ACC112 (cell line): ENCODE measurements around the gene TRIM63.
"Not testable (repeated sequence)": the region's sequence is repeated elsewhere in the genome, so short reads cannot be mapped to it uniquely, and the experiment has no call there.

Experiments
- H2AFZ ChIP-seq: fragments of 200-600 bp; sonication (generic); one replicate; pipeline ENCODE4 v1.6.0; 2017; ENCODE audit warnings: antibody characterized with exemption, low read length; ENCODE audit not compliant: unreplicated experiment
- H3K27ac ChIP-seq: fragments of 200-600 bp; sonication (generic); 2 replicates; pipeline ENCODE4 v1.5.1; 2014; ENCODE audit warnings: low read depth, mild to moderate bottlenecking, antibody characterized with exemption, low read length, moderate library complexity
- H3K27me3 ChIP-seq: fragments of 200-600 bp; sonication (generic); 2 replicates; pipeline ENCODE4 v1.6.1; 2014; ENCODE audit warnings: mild to moderate bottlenecking, antibody characterized with exemption, low read length, moderate library complexity, mixed read lengths; ENCODE audit not compliant: insufficient read depth
- H3K36me3 ChIP-seq: fragments of 200-600 bp; sonication (generic); 2 replicates; pipeline ENCODE4 v1.6.1; 2016; ENCODE audit warnings: mild to moderate bottlenecking, antibody characterized with exemption, low read length, moderate library complexity, mixed read lengths; ENCODE audit not compliant: insufficient read depth
- H3K4me1 ChIP-seq: fragments of 200-600 bp; sonication (generic); one replicate; pipeline ENCODE4 v1.6.1; 2016; ENCODE audit warnings: low read length, mixed read lengths; ENCODE audit not compliant: insufficient read depth, unreplicated experiment, control insufficient read depth
- H3K4me3 ChIP-seq: fragments of 200-600 bp; sonication (generic); 2 replicates; pipeline ENCODE4 v1.5.1; 2014; ENCODE audit warnings: mild to moderate bottlenecking, low read depth, low read length
- H3K79me2 ChIP-seq: fragments of 200-600 bp; sonication (generic); one replicate; pipeline ENCODE4 v1.6.0; 2016; ENCODE audit warnings: low read length; ENCODE audit not compliant: control insufficient read depth, unreplicated experiment, insufficient read depth

Gene TRIM63

DNA sequence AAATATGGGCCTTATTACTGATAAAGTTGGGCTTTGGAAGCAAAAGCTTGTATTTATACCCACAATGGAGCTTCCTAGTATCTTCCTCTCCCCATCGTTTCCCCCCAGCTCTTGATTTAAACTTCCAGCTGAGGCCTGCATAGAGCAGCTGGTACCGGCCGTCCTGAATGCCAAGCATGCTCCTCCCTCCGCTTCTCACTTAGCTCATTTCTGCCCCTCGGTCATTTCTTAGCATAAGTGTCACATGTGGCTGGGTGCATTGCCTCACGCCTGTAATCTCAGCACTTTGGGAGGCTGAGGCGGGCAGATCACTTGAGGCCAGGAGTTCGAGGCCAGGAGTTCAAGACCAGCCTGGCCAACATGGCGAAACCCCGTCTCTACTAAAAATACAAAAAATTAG, 32.8 kb upstream of the TRIM63 start:
- H3K4me1 ChIP-seq, result peaks cover 24% of the 10 kb centered on the region
- H3K27ac ChIP-seq, H3K79me2 ChIP-seq, H3K36me3 ChIP-seq, H2AFZ ChIP-seq, H3K4me3 ChIP-seq, H3K27me3 ChIP-seq: not testable (repeated sequence)

DNA sequence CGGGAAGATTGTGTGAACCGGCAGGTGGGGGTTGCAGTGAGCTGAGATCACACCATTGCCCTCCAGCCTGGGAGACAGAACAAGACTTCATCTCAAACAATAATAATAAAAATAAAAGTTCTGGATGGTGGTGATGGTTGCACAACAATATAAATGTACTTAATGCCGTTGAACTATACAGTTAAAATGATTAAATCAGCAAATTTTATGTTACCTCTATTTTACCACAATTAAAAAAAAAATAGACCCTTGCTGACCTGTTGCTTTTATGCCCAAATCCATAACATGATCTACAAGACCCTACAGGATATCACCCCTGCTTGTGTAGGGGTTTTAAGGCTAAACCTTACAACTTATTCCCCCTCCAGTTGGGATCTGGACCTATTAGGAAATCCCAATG, 32.4 kb upstream of the TRIM63 start:
- Histone ChIP-seq H3K79me2 (no peaks in the 10 kb centered on the region), H3K36me3 (no peaks in the 10 kb centered on the region), H3K27ac (no peak overlapping the region), H3K27me3 (no peaks in the 10 kb centered on the region), H2AFZ (no peak overlapping the region), H3K4me3 (no peak overlapping the region), H3K4me1 (peaks cover 26% of the 10 kb centered on the region)

DNA sequence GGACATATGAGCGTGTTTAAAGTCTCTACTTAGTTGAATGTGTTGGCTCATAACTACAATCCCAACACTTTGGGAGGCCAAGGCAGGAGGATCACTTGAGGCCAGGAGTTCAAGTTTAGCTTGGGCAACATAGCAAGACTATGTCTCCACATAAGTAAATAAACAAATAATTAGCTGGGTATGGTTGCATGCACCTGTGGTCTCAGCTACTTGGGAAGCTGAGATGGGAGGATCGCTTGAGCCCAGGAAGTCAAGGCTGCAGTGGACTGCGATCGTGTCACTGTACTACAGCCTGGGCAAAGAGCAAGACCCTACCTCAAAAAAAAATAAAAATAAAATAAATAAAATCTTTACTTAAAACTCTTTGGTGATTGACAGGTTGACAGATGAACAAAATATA, 31.2 kb upstream of the TRIM63 start:
- Histone ChIP-seq H3K27me3 (no peaks in the 10 kb centered on the region), H3K4me3 (no peak overlapping the region), H3K4me1 (peaks cover 31% of the 10 kb centered on the region), H3K79me2 (no peaks in the 10 kb centered on the region), H3K36me3 (no peaks in the 10 kb centered on the region), H3K27ac (no peak overlapping the region), H2AFZ (no peak overlapping the region)

DNA sequence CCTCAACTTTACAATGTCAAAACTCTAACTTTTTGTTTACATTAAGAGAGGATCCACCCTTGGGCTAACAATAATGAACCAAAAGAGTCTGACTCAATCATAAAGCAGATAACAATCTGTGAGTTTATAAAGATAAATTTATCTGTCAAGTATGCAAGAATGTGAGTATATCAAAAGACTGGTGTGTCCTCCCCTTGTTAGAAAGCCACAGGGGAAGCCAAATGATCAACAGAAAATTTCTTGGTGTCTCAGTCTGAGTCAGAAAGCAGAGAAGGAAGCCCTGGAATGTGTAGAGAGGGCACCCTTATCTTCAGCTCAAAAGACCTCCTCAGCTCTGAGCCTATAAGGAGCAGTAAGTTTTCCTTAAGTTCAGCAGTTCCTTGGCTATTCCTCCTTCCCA, 30.3 kb upstream of the TRIM63 start:
- no peak overlapping the region for H3K4me3 ChIP-seq
- H2AFZ ChIP-seq, result no peak overlapping the region
- H3K4me1 ChIP-seq, result peaks cover 28% of the 10 kb centered on the region
- no peak overlapping the region for H3K27ac ChIP-seq
- H3K27me3 ChIP-seq, result peaks cover 4% of the 10 kb centered on the region
- H3K36me3 ChIP-seq, result no peaks in the 10 kb centered on the region
- no peaks in the 10 kb centered on the region for H3K79me2 ChIP-seq

DNA sequence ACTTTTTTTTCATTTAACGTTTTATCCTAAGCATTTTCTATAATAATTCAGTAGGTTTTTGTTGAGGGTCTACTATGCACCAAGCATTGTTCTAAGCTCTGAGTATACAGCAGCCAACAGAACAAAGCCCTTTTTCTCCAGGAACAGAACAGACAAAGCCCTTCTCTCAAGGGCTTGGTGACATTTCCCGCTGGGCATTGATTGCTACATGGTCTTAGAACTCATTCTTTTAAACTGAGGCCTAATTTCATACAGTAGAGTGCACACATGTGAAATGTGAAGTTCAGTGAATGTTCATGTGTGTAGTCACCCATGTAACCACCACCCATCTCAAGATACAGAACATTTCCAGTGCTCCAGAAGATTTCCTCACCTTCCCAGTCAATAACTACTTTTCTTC, 29.0 kb upstream of the TRIM63 start:
- H3K27ac ChIP-seq, result no peak overlapping the region
- H3K4me3 ChIP-seq, result no peak overlapping the region
- H3K79me2 ChIP-seq, result no peaks in the 10 kb centered on the region
- no peak overlapping the region for H2AFZ ChIP-seq
- H3K36me3 ChIP-seq, result no peaks in the 10 kb centered on the region
- H3K4me1 ChIP-seq, result peaks cover 20% of the 10 kb centered on the region
- peaks cover 9% of the 10 kb centered on the region for H3K27me3 ChIP-seq

DNA sequence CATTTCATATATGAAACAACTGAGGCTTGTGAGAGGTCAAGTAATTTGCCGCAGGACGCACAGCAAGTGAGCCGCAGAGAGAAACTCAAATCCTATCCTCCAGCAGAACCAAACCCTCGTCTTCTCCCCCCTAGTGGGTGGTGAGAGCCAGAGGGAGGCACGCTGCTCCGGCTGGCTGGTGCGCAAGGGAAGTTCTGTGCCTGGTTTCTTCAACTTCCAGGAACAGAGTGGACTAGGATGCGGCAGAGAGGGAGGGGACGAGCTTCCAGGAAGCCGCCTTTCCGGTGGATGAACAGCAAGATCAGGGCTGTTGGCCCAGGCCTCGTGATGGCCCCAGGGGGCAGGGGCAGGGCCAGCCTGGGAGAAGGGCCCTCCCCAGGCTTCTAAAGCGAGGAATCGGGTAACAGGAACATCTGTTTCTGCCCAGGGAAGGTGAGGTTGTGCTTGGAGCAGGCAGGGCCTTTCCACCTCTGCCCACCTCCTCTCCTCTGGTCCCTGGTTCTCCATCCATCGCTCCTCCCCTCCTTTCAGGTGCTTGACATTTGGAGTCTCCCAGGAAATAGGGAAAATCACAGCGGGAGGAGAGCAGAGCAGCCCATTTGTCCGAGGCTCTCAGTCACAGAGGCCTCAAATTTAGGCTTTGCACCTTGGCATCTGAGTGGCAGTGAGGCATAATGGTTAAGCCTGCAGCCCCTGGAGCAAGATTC, 27.4 kb upstream of the TRIM63 start:
- peaks cover 9% of the 10 kb centered on the region for H3K27me3 ChIP-seq
- H3K27ac ChIP-seq, result no peak overlapping the region
- H2AFZ ChIP-seq, result no peak overlapping the region
- H3K36me3 ChIP-seq, result no peaks in the 10 kb centered on the region
- H3K79me2 ChIP-seq, result no peaks in the 10 kb centered on the region
- H3K4me1 ChIP-seq, result peaks cover 20% of the 10 kb centered on the region
- no peak overlapping the region for H3K4me3 ChIP-seq

DNA sequence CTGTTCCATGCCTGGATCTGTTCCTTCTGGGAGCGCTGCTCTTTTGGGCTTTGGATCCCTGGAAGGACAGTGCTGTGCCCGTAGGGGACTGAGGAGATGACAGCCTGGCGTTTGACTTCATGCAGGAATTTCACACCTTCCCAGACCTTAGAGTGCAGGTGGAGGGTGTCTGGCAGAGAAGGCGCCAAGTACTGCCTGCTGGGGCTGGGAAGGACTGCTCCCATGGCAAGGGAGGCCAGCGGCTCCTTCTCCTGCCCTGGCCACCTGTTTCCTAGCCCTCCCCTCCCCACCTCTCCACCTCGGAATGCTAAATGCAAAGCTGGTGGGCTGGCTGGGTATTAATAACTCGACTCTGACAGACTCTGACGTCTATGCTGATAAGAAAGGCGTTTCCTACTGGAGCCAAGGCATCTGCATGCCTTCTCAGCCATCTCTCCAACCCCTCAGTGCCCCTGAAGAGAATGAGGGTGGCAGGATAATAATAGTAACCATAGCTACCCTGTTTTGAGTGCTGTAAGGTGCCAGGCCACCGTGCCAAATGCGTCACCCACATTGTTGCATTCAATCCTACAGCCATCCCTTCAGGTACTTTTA, 26.7 kb upstream of the TRIM63 start:
- no peaks in the 10 kb centered on the region for H3K79me2 ChIP-seq

DNA sequence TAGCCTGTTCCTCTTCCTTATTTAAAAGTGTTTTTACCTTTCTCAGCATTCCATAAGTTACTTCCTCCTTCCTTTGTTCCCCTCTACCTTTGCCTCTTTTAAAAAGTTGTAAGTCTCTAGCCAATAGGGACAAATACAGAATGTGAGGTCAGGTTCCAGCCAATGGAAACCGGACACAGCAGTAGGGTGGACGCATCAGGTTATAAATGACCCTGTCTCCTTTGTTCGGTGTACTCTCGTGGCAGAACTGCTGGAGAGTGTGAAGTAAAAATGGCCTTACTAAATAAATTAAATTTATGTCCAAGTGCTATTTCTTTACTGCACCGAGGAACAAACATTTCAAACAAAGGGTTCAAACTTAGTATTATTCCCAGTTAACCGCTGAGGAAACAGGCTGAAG, 26.1 kb upstream of the TRIM63 start:
- H3K27me3 ChIP-seq, H3K79me2 ChIP-seq, H2AFZ ChIP-seq, H3K4me3 ChIP-seq, H3K36me3 ChIP-seq, H3K27ac ChIP-seq: not testable (repeated sequence)
- H3K4me1 ChIP-seq, result peaks cover 20% of the 10 kb centered on the region

More for the DNA sequence above, 26.7 kb upstream of the TRIM63 start:
- H2AFZ ChIP-seq, result no peak overlapping the region
- peaks cover 9% of the 10 kb centered on the region for H3K27me3 ChIP-seq
- H3K4me3 ChIP-seq, result no peak overlapping the region
- H3K27ac ChIP-seq, result no peak overlapping the region
- H3K36me3 ChIP-seq, result no peaks in the 10 kb centered on the region
- peaks cover 20% of the 10 kb centered on the region for H3K4me1 ChIP-seq

DNA sequence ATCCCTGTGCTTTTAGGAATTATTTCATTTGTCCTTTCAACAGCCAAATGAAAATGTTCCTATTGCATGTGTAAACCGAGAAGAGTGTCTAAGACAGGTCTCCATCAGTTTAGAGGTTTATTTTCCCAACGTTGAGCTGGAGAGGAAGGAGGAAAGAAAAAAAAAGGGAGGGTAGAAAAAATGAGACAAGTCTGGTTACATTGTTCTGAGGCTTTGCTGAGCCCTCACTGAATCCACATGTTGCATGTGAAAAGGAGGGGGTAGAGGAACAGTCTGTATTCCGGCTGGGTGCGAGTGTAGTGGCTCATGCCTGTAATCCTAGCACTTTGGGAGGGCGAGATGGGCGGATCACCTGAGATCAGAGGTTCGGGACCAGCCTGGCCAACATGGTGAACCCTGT, 25.0 kb upstream of the TRIM63 start:
- Histone ChIP-seq H3K36me3 (no peaks in the 10 kb centered on the region), H2AFZ (no peak overlapping the region), H3K27me3 (peaks cover 9% of the 10 kb centered on the region), H3K4me1 (peaks cover 14% of the 10 kb centered on the region), H3K79me2 (no peaks in the 10 kb centered on the region), H3K4me3 (no peak overlapping the region), H3K27ac (no peak overlapping the region)

DNA sequence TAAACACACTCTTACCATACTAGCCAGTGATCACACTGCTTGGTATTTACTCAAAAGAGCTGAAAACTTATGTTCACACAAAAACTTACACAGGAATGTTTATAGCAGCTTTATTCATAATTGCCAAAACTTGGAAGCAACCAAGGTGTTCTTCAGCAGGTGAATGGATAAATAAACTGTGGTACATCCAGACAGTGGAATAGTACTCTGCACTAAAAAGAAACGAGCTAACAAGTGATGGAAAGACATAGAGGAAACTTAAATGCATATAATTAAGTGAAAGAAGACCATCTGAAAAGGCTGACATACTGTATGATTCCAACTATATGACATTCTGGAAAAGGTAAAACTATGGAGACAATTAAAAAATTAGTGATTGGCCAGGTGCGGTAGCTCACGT, 23.5 kb upstream of the TRIM63 start:
- no peak overlapping the region for H3K4me3 ChIP-seq
- H3K27me3 ChIP-seq, result peaks cover 9% of the 10 kb centered on the region
- no peaks in the 10 kb centered on the region for H3K79me2 ChIP-seq
- no peak overlapping the region for H3K27ac ChIP-seq
- no peak overlapping the region for H2AFZ ChIP-seq
- no peaks in the 10 kb centered on the region for H3K36me3 ChIP-seq
- H3K4me1 ChIP-seq, result peaks cover 7% of the 10 kb centered on the region

DNA sequence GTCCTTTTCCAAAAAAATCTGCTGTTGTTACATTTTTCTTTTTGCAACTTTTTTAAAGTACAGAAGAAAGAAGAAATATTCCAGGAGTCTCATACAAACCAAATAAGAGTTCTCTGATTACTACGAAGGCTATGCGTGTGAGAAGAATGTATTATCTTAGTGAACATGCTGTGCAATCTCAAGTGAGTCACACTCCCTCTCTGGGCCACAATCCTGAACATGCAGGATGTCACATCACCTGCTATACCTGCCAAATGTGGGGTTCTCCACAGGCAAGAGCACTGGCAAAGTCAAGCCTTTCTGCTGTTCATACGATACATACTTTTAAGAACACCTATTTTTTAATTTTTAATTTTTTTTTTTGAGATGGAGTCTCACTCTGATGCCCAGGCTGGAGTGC, 21.7 kb upstream of the TRIM63 start:
- Histone ChIP-seq H2AFZ (no peak overlapping the region), H3K79me2 (no peaks in the 10 kb centered on the region), H3K4me3 (no peak overlapping the region), H3K27me3 (peaks cover 16% of the 10 kb centered on the region), H3K27ac (no peak overlapping the region), H3K36me3 (no peaks in the 10 kb centered on the region), H3K4me1 (no peaks in the 10 kb centered on the region)
